ENCODE data around the gene LAPTM4A.

DNA sequence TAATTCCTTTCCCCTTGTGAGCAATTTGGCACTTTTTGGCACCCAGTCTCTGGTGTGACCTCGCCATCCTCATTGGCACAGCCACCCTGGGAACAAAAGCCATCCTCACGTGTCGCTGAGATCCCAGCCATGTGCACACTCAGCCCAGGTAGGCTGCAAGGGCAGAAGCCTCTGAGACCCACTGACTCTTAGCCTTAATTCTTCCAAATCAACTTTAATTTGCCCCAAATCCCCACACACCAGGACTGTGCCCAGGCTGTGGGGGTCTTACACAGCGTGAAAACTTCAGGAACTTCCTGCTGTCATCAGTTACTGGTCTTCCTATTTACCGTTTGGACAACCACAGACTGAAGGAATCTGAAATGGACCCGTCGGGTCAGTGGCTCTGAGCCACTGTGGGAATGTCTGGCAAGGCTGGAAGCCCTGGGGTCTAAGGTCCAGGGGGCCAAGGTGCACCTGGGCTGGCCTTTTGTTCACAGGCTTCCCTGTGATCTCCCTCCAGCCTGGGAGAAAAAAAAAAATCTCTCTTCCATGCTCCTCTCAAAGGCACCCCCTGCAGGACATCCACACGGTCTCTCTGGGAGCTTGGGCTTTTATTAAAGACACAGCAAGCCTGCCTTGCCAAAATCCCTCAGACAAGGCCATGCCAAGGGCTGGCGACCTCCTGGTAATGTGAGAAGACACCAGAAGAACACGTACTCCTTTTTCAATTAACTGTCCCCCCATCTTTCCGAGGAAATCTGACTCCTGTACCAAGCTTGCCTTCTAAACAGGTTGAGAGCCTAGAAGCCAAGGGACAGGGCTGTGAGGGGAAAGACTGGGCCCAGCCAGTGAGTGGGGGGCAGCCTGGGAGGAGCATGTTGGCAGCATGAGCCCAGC, 42.1 kb upstream of the LAPTM4A start:
- TF ChIP-seq, protein P1, sequence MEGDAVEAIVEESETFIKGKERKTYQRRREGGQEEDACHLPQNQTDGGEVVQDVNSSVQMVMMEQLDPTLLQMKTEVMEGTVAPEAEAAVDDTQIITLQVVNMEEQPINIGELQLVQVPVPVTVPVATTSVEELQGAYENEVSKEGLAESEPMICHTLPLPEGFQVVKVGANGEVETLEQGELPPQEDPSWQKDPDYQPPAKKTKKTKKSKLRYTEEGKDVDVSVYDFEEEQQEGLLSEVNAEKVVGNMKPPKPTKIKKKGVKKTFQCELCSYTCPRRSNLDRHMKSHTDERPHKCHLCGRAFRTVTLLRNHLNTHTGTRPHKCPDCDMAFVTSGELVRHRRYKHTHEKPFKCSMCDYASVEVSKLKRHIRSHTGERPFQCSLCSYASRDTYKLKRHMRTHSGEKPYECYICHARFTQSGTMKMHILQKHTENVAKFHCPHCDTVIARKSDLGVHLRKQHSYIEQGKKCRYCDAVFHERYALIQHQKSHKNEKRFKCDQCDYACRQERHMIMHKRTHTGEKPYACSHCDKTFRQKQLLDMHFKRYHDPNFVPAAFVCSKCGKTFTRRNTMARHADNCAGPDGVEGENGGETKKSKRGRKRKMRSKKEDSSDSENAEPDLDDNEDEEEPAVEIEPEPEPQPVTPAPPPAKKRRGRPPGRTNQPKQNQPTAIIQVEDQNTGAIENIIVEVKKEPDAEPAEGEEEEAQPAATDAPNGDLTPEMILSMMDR (conservative IDR thresholded peaks at IDR 0.05), result peak; percentile 74
- TF ChIP-seq EZH2 (IDR thresholded peaks at IDR 0.05; ENCODE audit: low read depth), result no peak

Measured in PC-9 (cell line).